HL-60 (cell line): ENCODE results near the gene APOL1.

Source experiments
- DNase-seq, 2 experiments: peaks; one replicate each; pipeline ENCODE4 v3.0.0-alpha.2; 2010 to 2020; ENCODE audit warnings: low read depth in 1 of 2, low spot score in 1 of 2
- H3K27ac ChIP-seq: fragments of 250-450 bp; sonication (Bioruptor Pico); replicated peaks from 2 replicates; pipeline ENCODE4 v1.5.1; 2020; ENCODE audit warnings: mild to moderate bottlenecking, moderate library complexity
- H3K27me3 ChIP-seq: fragments of 250-450 bp; sonication (Bioruptor Pico); 2 replicates; pipeline ENCODE4 v1.5.1; 2021; ENCODE audit warnings: mild to moderate bottlenecking, moderate library complexity; ENCODE audit not compliant: insufficient read depth, poor library complexity, severe bottlenecking
- H3K4me3 ChIP-seq: replicated peaks from 2 replicates; pipeline ENCODE4 v1.5.1; 2011; ENCODE audit warnings: mild to moderate bottlenecking, control low read depth, low read length; ENCODE audit not compliant: insufficient read depth
- CTCF ChIP-seq: IDR thresholded peaks from one replicate; pipeline ENCODE4 v1.5.1; 2011; ENCODE audit warnings: low read length, control low read depth, inconsistent platforms; ENCODE audit not compliant: insufficient read depth
- GABPA ChIP-seq: IDR thresholded peaks from 2 replicates; pipeline ENCODE4 v1.6.1; 2012; ENCODE audit warnings: low read depth
- POLR2AphosphoS5 ChIP-seq: IDR thresholded peaks from 2 replicates; pipeline ENCODE4 v1.6.1; 2012; ENCODE audit warnings: low read depth
- REST ChIP-seq: IDR thresholded peaks from 2 replicates; pipeline ENCODE4 v1.6.1; 2012; ENCODE audit warnings: low read depth; ENCODE audit not compliant: insufficient replicate concordance
- SPI1 ChIP-seq: IDR thresholded peaks from 2 replicates; pipeline ENCODE4 v1.6.1; 2012; ENCODE audit warnings: low read depth, mild to moderate bottlenecking, borderline replicate concordance

Gene APOL1

GRCh38 chr22:36305813-36306212, 52.9 kb downstream of the APOL1 start:
- no peak for DNase-seq
- no peaks in the 10 kb centered on the region for H3K27me3 ChIP-seq
- H3K4me3 ChIP-seq, result no peak overlapping the region
- no peak overlapping the region for H3K27ac ChIP-seq
- TF ChIP-seq GABPA, result no peak
- no peak; the same call in 1 of the 2 replicates for TF ChIP-seq POLR2AphosphoS5
- TF ChIP-seq CTCF, result no peak
- no peak for TF ChIP-seq REST
- no peak for TF ChIP-seq SPI1

- no peak for DNase-seq
- TF ChIP-seq CTCF, result no peak
- no peak for TF ChIP-seq SPI1
- no peak for TF ChIP-seq REST
- no peak for TF ChIP-seq GABPA
- TF ChIP-seq POLR2AphosphoS5, result 0 out of 2 replicates have a peak, but pooled peaks have one; percentile 2
- H3K4me3 ChIP-seq, result no peak overlapping the region
- H3K27ac ChIP-seq, result no peak overlapping the region
- no peaks in the 10 kb centered on the region for H3K27me3 ChIP-seq
Observed at GRCh38 chr22:36306227-36306626, 53.3 kb downstream of the APOL1 start.

DNA sequence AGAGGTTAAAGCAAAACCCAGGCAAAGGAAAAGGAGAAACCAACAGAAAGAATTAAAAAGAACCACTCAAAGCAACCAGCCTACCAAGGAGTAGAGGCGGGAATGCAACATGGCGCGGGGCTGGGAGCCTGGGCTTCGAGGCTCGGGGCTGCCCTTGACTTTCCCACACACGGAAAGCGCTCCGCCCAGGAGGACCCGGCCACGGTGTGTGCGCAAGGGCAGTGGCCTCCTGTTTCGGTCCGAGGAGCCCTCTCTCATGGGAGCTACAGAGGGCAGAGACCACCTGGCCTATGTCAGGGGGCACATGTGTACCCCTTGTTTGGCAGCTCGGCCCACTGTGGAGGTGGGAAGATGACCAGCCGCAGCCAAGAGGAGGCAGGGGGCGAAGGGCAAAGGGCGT, 55.9 kb downstream of the APOL1 start:
- no peaks in the 10 kb centered on the region for H3K27me3 ChIP-seq
- TF ChIP-seq POLR2AphosphoS5 (no peak), GABPA (no peak), SPI1 (no peak), REST (no peak), CTCF (no peak)
- no peak overlapping the region for H3K4me3 ChIP-seq
- no peak overlapping the region for H3K27ac ChIP-seq
- no peak for DNase-seq
